Astrocyte (in vitro differentiated cells and primary cell): ENCODE results near the gene ATP5IF1. TPM values are rescaled to one million over a fixed set of nuclear protein-coding genes. Genes with fewer than 3 reads are reported as not detected.

ENCODE experiments used
- DNase-seq: peaks from one replicate; pipeline ENCODE4 v3.0.0-alpha.2; 2010; ENCODE audit warnings: low read depth
- FAIRE-seq: peaks from 2 replicates; lab custom pipeline; 2011; peaks lifted over from hg19 to GRCh38; lab: Jason Lieb, UNC
- H2AFZ ChIP-seq: 2 replicates; pipeline ENCODE4 v1.6.0; 2012; ENCODE audit warnings: low read depth, low read length, inconsistent platforms
- H3K27ac ChIP-seq: 2 replicates; pipeline ENCODE4 v1.5.1; 2011; ENCODE audit warnings: low read depth, low read length, inconsistent platforms
- H3K27me3 ChIP-seq: 2 replicates; pipeline ENCODE4 v1.6.0; 2011; ENCODE audit warnings: low read length, inconsistent platforms; ENCODE audit not compliant: insufficient read depth
- H3K36me3 ChIP-seq: 2 replicates; pipeline ENCODE4 v1.5.1; 2011; ENCODE audit warnings: low read length, inconsistent platforms; ENCODE audit not compliant: insufficient read depth
- H3K4me1 ChIP-seq: 2 replicates; pipeline ENCODE4 v1.5.1; 2011; ENCODE audit warnings: low read length, inconsistent platforms; ENCODE audit not compliant: insufficient read depth
- H3K4me2 ChIP-seq: 2 replicates; pipeline ENCODE4 v1.6.0; 2012; ENCODE audit warnings: low read length, inconsistent platforms
- H3K4me3 ChIP-seq: 2 replicates; pipeline ENCODE4 v1.5.1; 2011; ENCODE audit warnings: low read depth, mild to moderate bottlenecking, low read length, inconsistent platforms; ENCODE audit not compliant: insufficient read depth
- H3K79me2 ChIP-seq: 2 replicates; pipeline ENCODE4 v1.6.0; 2012; ENCODE audit warnings: mild to moderate bottlenecking, low read length, inconsistent platforms; ENCODE audit not compliant: insufficient read depth
- H3K9ac ChIP-seq: 2 replicates; pipeline ENCODE4 v1.6.0; 2012; ENCODE audit warnings: mild to moderate bottlenecking, low read length, inconsistent platforms
- H3K9me3 ChIP-seq: 2 replicates; pipeline ENCODE4 v1.5.1; 2012; ENCODE audit warnings: low read depth, mild to moderate bottlenecking, low read length, inconsistent platforms; ENCODE audit not compliant: insufficient read depth
- H4K20me1 ChIP-seq: 2 replicates; pipeline ENCODE4 v1.6.0; 2012; ENCODE audit warnings: low read length, inconsistent platforms; ENCODE audit not compliant: insufficient read depth
- H3K27ac Mint-ChIP-seq: one replicate; pipeline ENCODE4 v1.8.0; 2021; ENCODE audit warnings: mild to moderate bottlenecking, mixed read lengths; ENCODE audit not compliant: unreplicated experiment
- H3K27me3 Mint-ChIP-seq: one replicate; pipeline ENCODE4 v1.8.0; 2021; ENCODE audit warnings: low read depth, mixed read lengths; ENCODE audit not compliant: unreplicated experiment
- H3K36me3 Mint-ChIP-seq: one replicate; pipeline ENCODE4 v1.8.0; 2021; ENCODE audit warnings: low read depth, mixed read lengths; ENCODE audit not compliant: unreplicated experiment
- H3K4me1 Mint-ChIP-seq: one replicate; pipeline ENCODE4 v1.8.0; 2021; ENCODE audit warnings: low read depth, mixed read lengths; ENCODE audit not compliant: unreplicated experiment
- H3K4me3 Mint-ChIP-seq: one replicate; pipeline ENCODE4 v1.8.0; 2021; ENCODE audit warnings: mild to moderate bottlenecking, moderate library complexity, mixed read lengths; ENCODE audit not compliant: unreplicated experiment
- H3K9me3 Mint-ChIP-seq: one replicate; pipeline ENCODE4 v1.8.0; 2021; ENCODE audit warnings: mild to moderate bottlenecking, mixed read lengths; ENCODE audit not compliant: unreplicated experiment
- EZH2 ChIP-seq: IDR thresholded peaks from 2 replicates; pipeline ENCODE4 v1.6.1; 2012; ENCODE audit warnings: mild to moderate bottlenecking, low read length, inconsistent platforms; ENCODE audit not compliant: insufficient read depth
- total RNA-seq: library from RNA; stranded (reverse); gene quantifications from 2 replicates; pipeline ENCODE4 v1.2.1, GENCODE V29; 2021
- TF ChIP-seq, protein P1 (sequence below): IDR thresholded peaks from 2 replicates; pipeline ENCODE4 v1.5.1; 2011; ENCODE audit warnings: low read depth, mild to moderate bottlenecking, inconsistent platforms, low read length, moderate library complexity; ENCODE audit not compliant: insufficient read depth

ATP5IF1 gene
- total RNA-seq, 1 donor from 2014 or later = 160 TPM

DNA sequence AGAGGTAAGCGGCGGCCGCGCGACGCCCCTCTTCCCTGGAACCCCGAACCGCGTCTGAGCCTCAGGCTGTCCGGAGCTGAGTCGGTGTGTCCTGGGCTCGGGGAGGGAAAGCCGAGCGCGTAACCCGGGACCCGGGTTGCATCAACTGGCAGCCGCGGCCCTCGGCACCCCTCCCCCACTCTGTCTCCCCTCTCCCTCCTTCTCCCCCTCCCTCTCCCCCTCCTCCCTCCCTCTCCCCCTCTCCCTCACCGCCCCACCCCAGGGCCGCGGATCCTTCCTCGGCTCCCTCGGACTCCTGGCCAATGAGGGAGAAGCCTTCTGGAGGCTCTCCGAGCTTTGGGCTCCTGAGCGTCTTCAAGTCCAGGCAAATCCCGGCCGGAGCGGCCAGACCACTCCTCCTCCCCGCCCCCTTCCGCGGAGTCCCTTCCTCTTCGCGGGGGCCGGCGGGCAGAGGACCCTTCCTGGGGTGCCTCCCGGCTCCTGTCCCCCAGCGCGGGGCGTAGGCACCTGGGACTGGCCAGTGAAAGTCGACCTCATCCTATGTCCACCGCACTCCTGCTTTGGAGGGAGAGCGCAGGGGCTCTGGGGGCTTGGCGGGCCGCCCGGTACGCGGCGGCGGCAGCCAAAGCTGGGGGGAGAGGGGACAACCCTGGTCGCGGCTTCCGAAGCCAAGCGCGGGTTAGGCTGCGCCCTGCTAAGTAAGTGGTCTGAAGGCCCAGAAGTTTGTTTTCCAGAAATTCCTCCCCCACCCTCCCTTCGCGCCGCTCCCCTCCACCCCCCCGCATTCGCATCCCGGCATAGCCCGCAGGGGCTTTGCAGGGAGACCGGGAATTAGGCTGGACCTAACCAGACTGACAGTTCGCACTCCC is 24.2 kb downstream of the ATP5IF1 start:
- peaks cover 47% of the 10 kb centered on the region for H4K20me1 ChIP-seq
- peak overlapping the region; percentile 87 for H3K4me3 ChIP-seq
- H3K27ac ChIP-seq = peak overlapping the region; percentile 71
- peak overlapping the region; percentile 92 for H3K9ac ChIP-seq
- Mint-ChIP-seq H3K9me3 (no peaks in the 10 kb centered on the region), H3K27ac (peak overlapping the region; percentile 77), H3K27me3 (no peaks in the 10 kb centered on the region), H3K4me3 (peak overlapping the region; percentile 97), H3K36me3 (peaks cover 9% of the 10 kb centered on the region), H3K4me1 (peaks cover 23% of the 10 kb centered on the region)
- no peaks in the 10 kb centered on the region for H3K27me3 ChIP-seq
- no peaks in the 10 kb centered on the region for H3K36me3 ChIP-seq
- DNase-seq = peak; percentile 87
- H2AFZ ChIP-seq = peak overlapping the region; percentile 71
- H3K4me2 ChIP-seq = peak overlapping the region; percentile 97
- peaks cover 56% of the 10 kb centered on the region for H3K79me2 ChIP-seq
- no peaks in the 10 kb centered on the region for H3K9me3 ChIP-seq
- TF ChIP-seq EZH2 = no peak
- TF ChIP-seq, protein P1, sequence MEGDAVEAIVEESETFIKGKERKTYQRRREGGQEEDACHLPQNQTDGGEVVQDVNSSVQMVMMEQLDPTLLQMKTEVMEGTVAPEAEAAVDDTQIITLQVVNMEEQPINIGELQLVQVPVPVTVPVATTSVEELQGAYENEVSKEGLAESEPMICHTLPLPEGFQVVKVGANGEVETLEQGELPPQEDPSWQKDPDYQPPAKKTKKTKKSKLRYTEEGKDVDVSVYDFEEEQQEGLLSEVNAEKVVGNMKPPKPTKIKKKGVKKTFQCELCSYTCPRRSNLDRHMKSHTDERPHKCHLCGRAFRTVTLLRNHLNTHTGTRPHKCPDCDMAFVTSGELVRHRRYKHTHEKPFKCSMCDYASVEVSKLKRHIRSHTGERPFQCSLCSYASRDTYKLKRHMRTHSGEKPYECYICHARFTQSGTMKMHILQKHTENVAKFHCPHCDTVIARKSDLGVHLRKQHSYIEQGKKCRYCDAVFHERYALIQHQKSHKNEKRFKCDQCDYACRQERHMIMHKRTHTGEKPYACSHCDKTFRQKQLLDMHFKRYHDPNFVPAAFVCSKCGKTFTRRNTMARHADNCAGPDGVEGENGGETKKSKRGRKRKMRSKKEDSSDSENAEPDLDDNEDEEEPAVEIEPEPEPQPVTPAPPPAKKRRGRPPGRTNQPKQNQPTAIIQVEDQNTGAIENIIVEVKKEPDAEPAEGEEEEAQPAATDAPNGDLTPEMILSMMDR = no peak
- no peak for FAIRE-seq
- H3K4me1 ChIP-seq = peaks cover 16% of the 10 kb centered on the region

DNA sequence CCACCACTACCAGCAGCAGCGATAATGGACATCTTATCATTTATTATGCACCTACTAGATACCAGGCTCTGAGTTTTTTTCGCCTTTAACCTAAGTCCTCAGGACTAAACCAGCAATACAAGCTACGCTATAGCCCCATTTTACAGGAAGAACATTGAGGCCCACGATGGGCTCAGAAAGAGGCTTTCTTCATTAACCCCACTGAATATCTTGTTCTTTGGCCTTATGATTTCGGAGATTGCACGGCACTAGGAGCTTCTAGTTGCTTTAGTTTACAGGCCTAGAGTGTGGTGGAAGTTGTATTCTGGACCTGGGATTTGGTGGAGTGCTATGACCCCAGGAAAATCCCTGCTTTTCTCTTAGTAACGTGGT is 24.9 kb downstream of the ATP5IF1 start:
- Histone ChIP-seq H3K4me1 (peaks cover 16% of the 10 kb centered on the region), H3K79me2 (peaks cover 61% of the 10 kb centered on the region), H3K9ac (peak overlapping the region; percentile 92), H3K36me3 (no peaks in the 10 kb centered on the region), H4K20me1 (peaks cover 52% of the 10 kb centered on the region), H3K27me3 (no peaks in the 10 kb centered on the region), H3K27ac (no peak overlapping the region), H3K4me2 (peak overlapping the region; percentile 97), H3K4me3 (peak overlapping the region; percentile 87), H3K9me3 (no peaks in the 10 kb centered on the region), H2AFZ (no peak overlapping the region)
- H3K27ac Mint-ChIP-seq = peak overlapping the region; percentile 77
- H3K9me3 Mint-ChIP-seq = no peaks in the 10 kb centered on the region
- TF ChIP-seq, protein P1 = no peak
- no peak for TF ChIP-seq EZH2
- FAIRE-seq (no peak), DNase-seq (no peak)
- no peaks in the 10 kb centered on the region for H3K27me3 Mint-ChIP-seq
- H3K36me3 Mint-ChIP-seq = peaks cover 12% of the 10 kb centered on the region
- H3K4me3 Mint-ChIP-seq = peak overlapping the region; percentile 97
- peaks cover 27% of the 10 kb centered on the region for H3K4me1 Mint-ChIP-seq

DNA sequence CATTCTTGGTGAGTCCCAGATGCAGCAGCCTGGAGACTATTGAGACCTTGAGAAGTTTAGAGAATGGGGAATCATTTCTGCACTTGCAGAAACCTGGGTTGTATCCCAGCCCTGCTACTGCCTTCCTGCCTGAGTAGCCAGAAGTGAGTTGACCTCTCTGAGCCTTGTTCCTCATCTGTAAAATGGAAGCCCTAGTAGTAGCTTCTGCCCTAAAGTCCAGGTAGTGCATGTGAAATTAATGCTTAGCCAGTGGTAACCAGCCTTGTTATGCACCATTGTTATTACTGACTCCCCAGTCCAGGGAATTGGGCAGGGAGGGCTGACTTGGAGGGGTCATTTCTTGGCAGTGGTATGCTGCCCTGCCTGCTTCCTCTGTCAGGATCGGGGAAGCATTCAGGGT is 29.0 kb downstream of the ATP5IF1 start:
- Mint-ChIP-seq H3K27ac (no peak overlapping the region), H3K27me3 (no peaks in the 10 kb centered on the region), H3K9me3 (no peaks in the 10 kb centered on the region), H3K4me1 (peaks cover 42% of the 10 kb centered on the region), H3K36me3 (peaks cover 14% of the 10 kb centered on the region), H3K4me3 (peak overlapping the region; percentile 50)
- H3K4me2 ChIP-seq = no peak overlapping the region
- no peaks in the 10 kb centered on the region for H3K27me3 ChIP-seq
- no peaks in the 10 kb centered on the region for H3K9me3 ChIP-seq
- no peaks in the 10 kb centered on the region for H3K36me3 ChIP-seq
- peaks cover 90% of the 10 kb centered on the region for H3K79me2 ChIP-seq
- DNase-seq = no peak
- H3K27ac ChIP-seq = no peak overlapping the region
- no peak overlapping the region for H3K9ac ChIP-seq
- H3K4me1 ChIP-seq = peaks cover 9% of the 10 kb centered on the region
- TF ChIP-seq EZH2 = no peak
- TF ChIP-seq, protein P1 = no peak
- H4K20me1 ChIP-seq = peaks cover 91% of the 10 kb centered on the region
- no peak overlapping the region for H2AFZ ChIP-seq
- FAIRE-seq = no peak
- H3K4me3 ChIP-seq = no peak overlapping the region
